HepG2 (cell line): ENCODE results near the gene P3H3. TPM values are rescaled to one million over a fixed set of nuclear protein-coding genes. Genes with fewer than 3 reads are reported as not detected.
A peak's percentile ranks its signal among the peaks of the same experiment; 100 is the strongest.

Experiments used
- ATAC-seq: fragments of 200-7000 bp; cut with Tn5 transposase; 3 replicates; pipeline ENCODE4 v1.9.1; 2020; ENCODE audit warnings: mild to moderate bottlenecking, moderate library complexity
- Bru-seq: library from RNA; stranded (reverse); fragments of 400-500 nt; gene quantifications from one replicate; lab custom pipeline; 2021; lab: Mats Ljungman, UMichigan
- BruChase-seq, 2 experiments: library from RNA; stranded (reverse); fragments of 400-500 nt; gene quantifications; one replicate each; lab custom pipeline; 2021; lab: Mats Ljungman, UMichigan
- BruUV-seq: library from RNA; stranded (reverse); fragments of 400-500 nt; replicated peaks from 2 replicates; lab custom pipeline; 2021; lab: Mats Ljungman, UMichigan
- CTCF ChIA-PET: fragments of 300-600 bp; formaldehyde crosslinking; extraction: SDS; loops from one replicate; lab custom pipeline; 2021; ENCODE audit warnings: low total read pairs, inconsistent platforms, low intra/inter-chr PET ratio; lab: Yijun Ruan, JAX
- POLR2A ChIA-PET: fragments of 350-600 bp; sonication (Branson Sonifier 250); formaldehyde crosslinking; loops from one replicate; lab custom pipeline; 2020; ENCODE audit warnings: antibody characterized with exemption, inconsistent platforms; lab: Yijun Ruan, JAX
- DNase-seq: peaks from one replicate; pipeline ENCODE4 v3.0.0-alpha.2; 2015; ENCODE audit warnings: low spot score
- FAIRE-seq: peaks from 3 replicates; lab custom pipeline; 2011; peaks lifted over from hg19 to GRCh38; lab: Jason Lieb, UNC
- H2AFZ ChIP-seq: one replicate; pipeline ENCODE4 v1.6.1; 2011; ENCODE audit warnings: low read length, inconsistent platforms
- H3K27ac ChIP-seq: fragments of 300-600 bp; 3 replicates; pipeline ENCODE4 v1.8.0; 2011; ENCODE audit warnings: mixed run types, mild to moderate bottlenecking, mixed read lengths, low read length, inconsistent platforms; ENCODE audit not compliant: insufficient read depth; ENCODE audit errors: extremely low read length
- H3K27me3 ChIP-seq, 2 experiments: fragments of 200-600 bp in 1 of 2; 2 replicates in 1 of 2; 3 replicates in 1 of 2; pipeline versions ENCODE4 v1.6.0 to v1.8.0; 2011; ENCODE audit warnings: low read length in 2 of 2, mild to moderate bottlenecking in 2 of 2, moderate library complexity in 2 of 2, inconsistent platforms in 1 of 2; ENCODE audit not compliant: insufficient read depth in 2 of 2, control insufficient read depth in 1 of 2
- H3K36me3 ChIP-seq, 2 experiments: fragments of 200-600 bp in 1 of 2; replicated peaks in 1 of 2; 2 replicates in 1 of 2; 3 replicates in 1 of 2; pipeline versions ENCODE4 v1.5.1 to v1.8.0; 2011; ENCODE audit warnings: low read length in 2 of 2, inconsistent platforms in 1 of 2; ENCODE audit not compliant: insufficient read depth in 2 of 2, control insufficient read depth in 1 of 2
- H3K4me1 ChIP-seq: 2 replicates; pipeline ENCODE4 v1.5.1; 2012; ENCODE audit warnings: low read length, inconsistent platforms; ENCODE audit not compliant: insufficient read depth
- H3K4me2 ChIP-seq: 2 replicates; pipeline ENCODE4 v1.6.0; 2011; ENCODE audit warnings: low read depth, low read length, inconsistent platforms
- H3K4me3 ChIP-seq, 3 experiments: fragments of 200-600 bp in 1 of 3; sonication (generic), shearing (Covaris generic) in 1 of 3; replicated peaks in 1 of 3; 2 replicates each; pipeline ENCODE4 v1.5.1; 2011 to 2016; ENCODE audit warnings: low read length in 3 of 3, inconsistent platforms in 2 of 3, low read depth in 2 of 3, mild to moderate bottlenecking in 2 of 3, control low read depth in 1 of 3, mixed read lengths in 1 of 3; ENCODE audit not compliant: insufficient read depth in 1 of 3
- H3K79me2 ChIP-seq: one replicate; pipeline ENCODE4 v1.6.1; 2011; ENCODE audit warnings: low read length, inconsistent platforms; ENCODE audit not compliant: insufficient read depth
- H3K9ac ChIP-seq: 2 replicates; pipeline ENCODE4 v1.6.0; 2011; ENCODE audit warnings: mild to moderate bottlenecking, low read depth, low read length, inconsistent platforms; ENCODE audit not compliant: insufficient read depth
- H3K9me3 ChIP-seq: 2 replicates; pipeline ENCODE4 v1.5.1; 2012; ENCODE audit warnings: mild to moderate bottlenecking, low read length
- H4K20me1 ChIP-seq: 2 replicates; pipeline ENCODE4 v1.6.0; 2011; ENCODE audit warnings: inconsistent platforms, mild to moderate bottlenecking, low read length, moderate library complexity; ENCODE audit not compliant: insufficient read depth
- HNRNPK ChIP-seq: fragments of 200-400 bp; formaldehyde crosslinking; IDR thresholded peaks from 2 replicates; pipeline ENCODE4 v1.6.1; 2018; ENCODE audit warnings: low read length, low read depth, moderate library complexity, mild to moderate bottlenecking; ENCODE audit not compliant: poor library complexity, severe bottlenecking
- NFE2L1 ChIP-seq: sonication (generic); formaldehyde crosslinking; IDR thresholded peaks from 2 replicates; pipeline ENCODE4 v1.4.0; 2020; ENCODE audit warnings: missing genetic modification reagents, mild to moderate bottlenecking, borderline replicate concordance
- PCBP2 ChIP-seq: fragments of 200-400 bp; formaldehyde crosslinking; optimal IDR thresholded peaks from 2 replicates; pipeline ENCODE3; 2018; ENCODE audit warnings: low read length, low read depth; ENCODE audit not compliant: poor library complexity, severe bottlenecking
- YY1 ChIP-seq: IDR thresholded peaks from 2 replicates; pipeline ENCODE4 v1.6.1; 2011; ENCODE audit warnings: low read length, low read depth, moderate library complexity, mild to moderate bottlenecking; ENCODE audit not compliant: insufficient read depth, insufficient replicate concordance
- ZIK1 ChIP-seq: sonication (generic); formaldehyde crosslinking; IDR thresholded peaks from 2 replicates; pipeline ENCODE4 v1.5.0; 2020; ENCODE audit warnings: mild to moderate bottlenecking, low read depth, missing genetic modification reagents, borderline replicate concordance
- ZNF260 ChIP-seq: sonication (generic); formaldehyde crosslinking; IDR thresholded peaks from 2 replicates; pipeline ENCODE4 v1.4.0; 2020; ENCODE audit warnings: missing genetic modification reagents, low read depth, mild to moderate bottlenecking, borderline replicate concordance
- ZNF367 ChIP-seq: sonication (generic); formaldehyde crosslinking; IDR thresholded peaks from 2 replicates; pipeline ENCODE4 v1.4.0; 2020; ENCODE audit warnings: missing genetic modification reagents, borderline replicate concordance
- ZSCAN25 ChIP-seq: sonication (generic); formaldehyde crosslinking; IDR thresholded peaks from 2 replicates; pipeline ENCODE4 v1.8.0; 2022; ENCODE audit warnings: mild to moderate bottlenecking, missing genetic modification reagents
- WGBS: methylation state at CpG from one replicate; pipeline ENCODE4 v1.1.6; 2017; ENCODE audit warnings: low lambda C conversion rate; 5-methylcytosine and 5-hydroxymethylcytosine counted together
- in situ Hi-C: cut with HindIII; loops from 2 replicates; pipeline ENCODE4 v1.10.0; 2017; ENCODE audit warnings: low pct_unique_long_range_greater_than_20kb; ENCODE audit not compliant: extremely low pct_ligation_motif_present
- intact Hi-C: fragments of 100-400 bp; cut with micrococcal nuclease; formaldehyde crosslinking; loops from one replicate; pipeline ENCODE4 v1.10.0; 2022; ENCODE audit not compliant: unreplicated experiment
- long read RNA-seq, 2 experiments: library from RNA in 1 of 2; library from polyadenylated mRNA in 1 of 2; stranded (forward) in 1 of 2; unstranded in 1 of 2; transcript quantifications; one replicate each; pipeline ENCODE4 v2.0.0, GENCODE V29; 2019 to 2022
- polyA minus RNA-seq, 3 experiments: library from RNA; depleted of rRNA, polyadenylated mRNA; stranded (reverse); fragments of >200 nt; gene quantifications; 2 replicates each; pipeline ENCODE4 v1.2.3, GENCODE V29; 2011; ENCODE audit warnings: low replicate concordance in 1 of 3
- polyA plus RNA-seq, 8 experiments: library from polyadenylated mRNA; depleted of rRNA in 3 of 8; stranded (reverse) in 7 of 8; unstranded in 1 of 8; fragments of >200 nt; fragmentation: Illumina TruSeq in 4 of 8; extraction: Trizol in 4 of 8; gene quantifications; 2 replicates each; pipeline versions ENCODE4 v1.2.1 to v1.2.3, GENCODE V29; 2011 to 2016; ENCODE audit warnings: low read depth in 4 of 8, missing spikeins in 1 of 8, mixed read lengths in 1 of 8; ENCODE audit not compliant: insufficient read depth in 1 of 8
- total RNA-seq, 5 experiments: library from RNA; depleted of rRNA; stranded (reverse); fragments of >200 nt; fragmentation: Illumina TruSeq; extraction: Trizol; gene quantifications; 2 replicates each; pipeline ENCODE4 v1.2.3, GENCODE V29; 2016; ENCODE audit warnings: low read depth in 1 of 5
- TF ChIP-seq, protein P1 (sequence below): sonication (generic); formaldehyde crosslinking; IDR thresholded peaks from 2 replicates; pipeline ENCODE4 v1.9.0; 2021; ENCODE audit warnings: mild to moderate bottlenecking, missing genetic modification reagents

Gene P3H3
- total RNA-seq (2016; rRNA removed; fragmentation: Illumina TruSeq; extraction: Trizol) (7.9 and 20.5 TPM in 2 replicates), polyA plus RNA-seq (2011; rRNA removed) (20.1 and 21.1 TPM in 2 replicates), polyA minus RNA-seq (2011; rRNA and poly(A)+ RNA removed; ENCODE audit: low replicate concordance) (0.12 and 24.7 TPM in 2 replicates), Bru-seq, nascent RNA (percentile 62 among the genes with signal in this experiment), BruChase-seq, experiment 1, labeled RNA remaining after a 6-hour chase (percentile 73 among the genes with signal in this experiment), BruChase-seq, experiment 2, labeled RNA remaining after a 2-hour chase (percentile 71 among the genes with signal in this experiment)
- 14.4 and 19.9 TPM in 2 replicates for total RNA-seq (2016; cell fraction: cytosol; rRNA removed; fragmentation: Illumina TruSeq; extraction: Trizol; ENCODE audit: low read depth)
- 6.3 and 20.7 TPM in 2 replicates for total RNA-seq (2016; cell fraction: insoluble cytoplasmic fraction; rRNA removed; fragmentation: Illumina TruSeq; extraction: Trizol)
- 5.4 and 5.7 TPM in 2 replicates for total RNA-seq (2016; cell fraction: membrane; rRNA removed; fragmentation: Illumina TruSeq; extraction: Trizol)
- total RNA-seq (2016; cell fraction: nucleus; rRNA removed; fragmentation: Illumina TruSeq; extraction: Trizol): 23.7 and 28.0 TPM in 2 replicates
- polyA plus RNA-seq (2011; cell fraction: cytosol; rRNA removed): 12.3 and 21.8 TPM in 2 replicates
- polyA plus RNA-seq (2011; cell fraction: nucleus; rRNA removed): 72.0 and 79.4 TPM in 2 replicates
- 20.2 and 27.2 TPM in 2 replicates for polyA plus RNA-seq (2012)
- polyA plus RNA-seq (2016; cell fraction: cytosol; fragmentation: Illumina TruSeq; extraction: Trizol; ENCODE audit: low read depth): 1.8 and 2.1 TPM in 2 replicates
- polyA plus RNA-seq (2016; cell fraction: insoluble cytoplasmic fraction; fragmentation: Illumina TruSeq; extraction: Trizol; ENCODE audit: low read depth): 8.0 and 10.2 TPM in 2 replicates
- polyA plus RNA-seq (2016; cell fraction: membrane; fragmentation: Illumina TruSeq; extraction: Trizol; ENCODE audit: low read depth): 3.0 and 3.3 TPM in 2 replicates
- 52.6 and 56.5 TPM in 2 replicates for polyA plus RNA-seq (2016; cell fraction: nucleus; fragmentation: Illumina TruSeq; extraction: Trizol; ENCODE audit: insufficient read depth, low read depth)
- 10.2 and 13.7 TPM in 2 replicates for polyA minus RNA-seq (2011; cell fraction: cytosol; rRNA and poly(A)+ RNA removed)
- polyA minus RNA-seq (2011; cell fraction: nucleus; rRNA and poly(A)+ RNA removed): 19.1 and 20.3 TPM in 2 replicates
- long read RNA-seq, experiment 1, transcript P3H3-201 (15 exons, 2,632 nt): major isoform, 7 of 20 reads
- long read RNA-seq, experiment 1, partial matches to known transcripts: 10 of 20 reads
- long read RNA-seq, experiment 1, other reads (novel, unspliced or antisense): 2 of 20 reads
- long read RNA-seq, experiment 2, transcript P3H3-201 (15 exons, 2,632 nt): major isoform, 32 of 86 reads
- long read RNA-seq, experiment 2, partial matches to known transcripts: 36 of 86 reads
- long read RNA-seq, experiment 2, other reads (novel, unspliced or antisense): 15 of 86 reads

GRCh38 chr12:6827982-6828780 is at the start of gene P3H3:
TSS of gene P3H3 (plus strand) at chr12:6828407. CDS start at chr12:6828441, 34 bp downstream.
- Histone ChIP-seq H3K4me3 (peak within 1 kb of the TSS; percentile 82 to 100 (median 86)), H3K36me3 (peaks cover 9 to 14% of the 10 kb centered on the region in 2 experiments; a peak in 4 of 5 replicates), H3K4me1 (peaks cover 24% of the 10 kb centered on the region), H3K9ac (peak within 1 kb of the TSS; percentile 97), H3K79me2 (peaks cover 16% of the 10 kb centered on the region), H3K9me3 (no peaks in the 10 kb centered on the region), H3K4me2 (peak within 1 kb of the TSS; percentile 85), H3K27ac (peak within 1 kb of the TSS; percentile 86), H3K27me3 (no peaks in the 10 kb centered on the region), H2AFZ (no peak within 1 kb of the TSS), H4K20me1 (no peaks in the 10 kb centered on the region)
- in situ Hi-C loops (loop anchor here (5.0 kb wide), 1 partner anchor 76 kb away; the partner anchor contains the start of gene MLF2), intact Hi-C loops (loop anchor here (10.0 kb wide), 1 partner anchor 213 kb away; no protein-coding TSS in a partner anchor)
- BruUV-seq: no TSS peak
- peak; percentile 23 for DNase-seq
- no peak for FAIRE-seq
- 5% methylated on average over 19 of the region's 60 CpGs for WGBS
- POLR2A ChIA-PET: interaction anchor here (1.3 to 4.7 kb wide), 7 partner anchors 24 to 215 kb away, joined by 3 to 20 read pairs (median 8); partner anchors contain the start of genes CDCA3, COPS7A, MLF2 and PTMS
- CTCF ChIA-PET: interaction anchor here (0.8 kb wide), 1 partner anchor 92 kb away, joined by 3 read pairs; no protein-coding TSS in a partner anchor
- ATAC-seq: peak; percentile 13
- peak; percentile 58; the same call in 1 of the 2 replicates for TF ChIP-seq ZSCAN25 (CRISPR knock-in tag)
- TF ChIP-seq HNRNPK: peak; percentile 56
- no peak for TF ChIP-seq ZIK1
- TF ChIP-seq ZNF367 (CRISPR knock-in tag): no peak
- TF ChIP-seq, protein P1, sequence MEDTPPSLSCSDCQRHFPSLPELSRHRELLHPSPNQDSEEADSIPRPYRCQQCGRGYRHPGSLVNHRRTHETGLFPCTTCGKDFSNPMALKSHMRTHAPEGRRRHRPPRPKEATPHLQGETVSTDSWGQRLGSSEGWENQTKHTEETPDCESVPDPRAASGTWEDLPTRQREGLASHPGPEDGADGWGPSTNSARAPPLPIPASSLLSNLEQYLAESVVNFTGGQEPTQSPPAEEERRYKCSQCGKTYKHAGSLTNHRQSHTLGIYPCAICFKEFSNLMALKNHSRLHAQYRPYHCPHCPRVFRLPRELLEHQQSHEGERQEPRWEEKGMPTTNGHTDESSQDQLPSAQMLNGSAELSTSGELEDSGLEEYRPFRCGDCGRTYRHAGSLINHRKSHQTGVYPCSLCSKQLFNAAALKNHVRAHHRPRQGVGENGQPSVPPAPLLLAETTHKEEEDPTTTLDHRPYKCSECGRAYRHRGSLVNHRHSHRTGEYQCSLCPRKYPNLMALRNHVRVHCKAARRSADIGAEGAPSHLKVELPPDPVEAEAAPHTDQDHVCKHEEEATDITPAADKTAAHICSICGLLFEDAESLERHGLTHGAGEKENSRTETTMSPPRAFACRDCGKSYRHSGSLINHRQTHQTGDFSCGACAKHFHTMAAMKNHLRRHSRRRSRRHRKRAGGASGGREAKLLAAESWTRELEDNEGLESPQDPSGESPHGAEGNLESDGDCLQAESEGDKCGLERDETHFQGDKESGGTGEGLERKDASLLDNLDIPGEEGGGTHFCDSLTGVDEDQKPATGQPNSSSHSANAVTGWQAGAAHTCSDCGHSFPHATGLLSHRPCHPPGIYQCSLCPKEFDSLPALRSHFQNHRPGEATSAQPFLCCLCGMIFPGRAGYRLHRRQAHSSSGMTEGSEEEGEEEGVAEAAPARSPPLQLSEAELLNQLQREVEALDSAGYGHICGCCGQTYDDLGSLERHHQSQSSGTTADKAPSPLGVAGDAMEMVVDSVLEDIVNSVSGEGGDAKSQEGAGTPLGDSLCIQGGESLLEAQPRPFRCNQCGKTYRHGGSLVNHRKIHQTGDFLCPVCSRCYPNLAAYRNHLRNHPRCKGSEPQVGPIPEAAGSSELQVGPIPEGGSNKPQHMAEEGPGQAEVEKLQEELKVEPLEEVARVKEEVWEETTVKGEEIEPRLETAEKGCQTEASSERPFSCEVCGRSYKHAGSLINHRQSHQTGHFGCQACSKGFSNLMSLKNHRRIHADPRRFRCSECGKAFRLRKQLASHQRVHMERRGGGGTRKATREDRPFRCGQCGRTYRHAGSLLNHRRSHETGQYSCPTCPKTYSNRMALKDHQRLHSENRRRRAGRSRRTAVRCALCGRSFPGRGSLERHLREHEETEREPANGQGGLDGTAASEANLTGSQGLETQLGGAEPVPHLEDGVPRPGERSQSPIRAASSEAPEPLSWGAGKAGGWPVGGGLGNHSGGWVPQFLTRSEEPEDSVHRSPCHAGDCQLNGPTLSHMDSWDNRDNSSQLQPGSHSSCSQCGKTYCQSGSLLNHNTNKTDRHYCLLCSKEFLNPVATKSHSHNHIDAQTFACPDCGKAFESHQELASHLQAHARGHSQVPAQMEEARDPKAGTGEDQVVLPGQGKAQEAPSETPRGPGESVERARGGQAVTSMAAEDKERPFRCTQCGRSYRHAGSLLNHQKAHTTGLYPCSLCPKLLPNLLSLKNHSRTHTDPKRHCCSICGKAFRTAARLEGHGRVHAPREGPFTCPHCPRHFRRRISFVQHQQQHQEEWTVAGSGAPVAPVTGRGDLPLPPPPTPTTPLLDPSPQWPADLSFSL (CRISPR knock-in tag): no peak
- TF ChIP-seq PCBP2: peak; percentile 50
- no peak for TF ChIP-seq NFE2L1 (CRISPR knock-in tag)
- TF ChIP-seq YY1: no peak
- no peak for TF ChIP-seq ZNF260 (CRISPR knock-in tag)
